HG03558 (cell line): ENCODE data around the gene COMT.
"Not testable (repeated sequence)": the region's sequence is repeated elsewhere in the genome, so short reads cannot be mapped to it uniquely, and the experiment has no call there.

ENCODE experiments used
- ATAC-seq: cut with Tn5 transposase; IDR thresholded peaks from one replicate; pipeline ENCODE4 v1.9.1; 2021; ENCODE audit warnings: moderate number of reproducible peaks; ENCODE audit not compliant: unreplicated experiment; ENCODE audit errors: extremely low read depth

The COMT gene

GRCh38 chr22:19926028-19926427 is 15.5 kb upstream of the COMT start:
- ATAC-seq: not testable (repeated sequence)

- ATAC-seq: no peak
Observed at GRCh38 chr22:19927696-19928095, 13.9 kb upstream of the COMT start.

GRCh38 chr22:19928207-19928606 is 13.4 kb upstream of the COMT start:
- no peak for ATAC-seq

- no peak for ATAC-seq
Observed at GRCh38 chr22:19929586-19930550, 11.7 kb upstream of the COMT start.

GRCh38 chr22:19930551-19931486 is 10.8 kb upstream of the COMT start:
- no peak for ATAC-seq

- no peak for ATAC-seq
Observed at GRCh38 chr22:19931514-19931913, 10.1 kb upstream of the COMT start.

- ATAC-seq: no peak
Observed at GRCh38 chr22:19932367-19933206, 9.0 kb upstream of the COMT start.

GRCh38 chr22:19933341-19934241 is 8.0 kb upstream of the COMT start:
- no peak for ATAC-seq

GRCh38 chr22:19935123-19935718 is 6.4 kb upstream of the COMT start:
- ATAC-seq: not testable (repeated sequence)

GRCh38 chr22:19936513-19936912 is 5.1 kb upstream of the COMT start:
- no peak for ATAC-seq

- ATAC-seq: no peak
Observed at GRCh38 chr22:19937616-19938473, 3.7 kb upstream of the COMT start.

- ATAC-seq: no peak
Observed at GRCh38 chr22:19940536-19941364, 822 bp upstream of the COMT start.

GRCh38 chr22:19942157-19943081 is 847 bp downstream of the COMT start:
- ATAC-seq: no peak

- no peak for ATAC-seq
Observed at GRCh38 chr22:19943082-19944026, 1.8 kb downstream of the COMT start.
